Lung (tissue), 12 donors: Measurements from ENCODE around the gene NOS1AP. TPM values are rescaled to one million over a fixed set of nuclear protein-coding genes. Genes with fewer than 3 reads are reported as not detected.

ENCODE experiments used
- ATAC-seq: fragments of 200-7000 bp; cut with Tn5 transposase; one replicate; pipeline ENCODE4 v1.9.1; 2020; ENCODE audit warnings: moderate number of reproducible peaks; ENCODE audit not compliant: insufficient read depth, low FRiP score
- DNase-seq, 3 donors: peaks; one replicate each; pipeline ENCODE4 v3.0.0-alpha.2; 2013 to 2017
- H3K27ac ChIP-seq, 2 donors: one replicate each; pipeline ENCODE4 v1.5.1; 2013; ENCODE audit warnings: mild to moderate bottlenecking in 2 of 2, moderate library complexity in 2 of 2, control low read depth in 1 of 2, inconsistent platforms in 1 of 2, low read depth in 1 of 2, low read length in 1 of 2
- H3K27me3 ChIP-seq, 3 donors: one replicate each; pipeline ENCODE4 v1.5.1; 2013; ENCODE audit warnings: low read length in 2 of 3; ENCODE audit not compliant: control insufficient read depth in 3 of 3, insufficient read depth in 3 of 3
- H3K36me3 ChIP-seq, 4 donors: one replicate each; pipeline ENCODE4 v1.5.1; 2013; ENCODE audit warnings: low read length in 4 of 4, mild to moderate bottlenecking in 1 of 4, moderate library complexity in 1 of 4; ENCODE audit not compliant: control insufficient read depth in 4 of 4, insufficient read depth in 4 of 4
- H3K4me1 ChIP-seq, 5 donors: one replicate each; pipeline ENCODE4 v1.5.1; 2013; ENCODE audit warnings: low read length in 5 of 5, mild to moderate bottlenecking in 2 of 5, moderate library complexity in 1 of 5; ENCODE audit not compliant: control insufficient read depth in 5 of 5, insufficient read depth in 5 of 5
- H3K4me3 ChIP-seq: one replicate; pipeline ENCODE4 v1.5.1; 2013; ENCODE audit warnings: mild to moderate bottlenecking, control low read depth, moderate library complexity
- H3K9ac ChIP-seq, 2 donors: one replicate each; pipeline ENCODE4 v1.5.1; 2013; ENCODE audit warnings: low read length in 2 of 2, control low read depth in 1 of 2; ENCODE audit not compliant: insufficient read depth in 1 of 2
- H3K9me3 ChIP-seq, 4 donors: one replicate each; pipeline ENCODE4 v1.5.1; 2013; ENCODE audit warnings: low read length in 3 of 4, mild to moderate bottlenecking in 1 of 4, moderate library complexity in 1 of 4; ENCODE audit not compliant: control insufficient read depth in 4 of 4, insufficient read depth in 3 of 4
- CTCF ChIP-seq: IDR thresholded peaks from 2 replicates; pipeline ENCODE4 v1.5.1; 2012; ENCODE audit warnings: mild to moderate bottlenecking; ENCODE audit errors: control extremely low read depth, extremely low read depth
- WGBS, 2 donors: extraction: QIAGEN DNeasy Blood & Tissue Kit; methylation state at CpG; one replicate each; pipeline ENCODE4 v1.1.7; 2013; 5-methylcytosine and 5-hydroxymethylcytosine counted together
- polyA plus RNA-seq, 2 donors: library from polyadenylated mRNA; stranded (reverse); fragments of 200-250 nt; gene quantifications; one replicate each; pipeline ENCODE4 v1.2.1, GENCODE V29; 2013
- total RNA-seq, 2 donors: library from RNA; depleted of rRNA in 1 of 2; stranded (reverse); fragments of >200 nt in 1 of 2; gene quantifications; one replicate each; pipeline ENCODE4 v1.2.1, GENCODE V29; 2014 to 2021
- donor health status: control.
- donor health status: control.
- donor health status: Bipolar disorder and iron deficiency.
- donor health status: healthy.
- donor health status: DM: yes; HTN: yes; CAD: no.

The NOS1AP gene
- total and polyA plus RNA-seq, 4 donors: 0.57 to 5.0 (median 1.2) TPM

DNA sequence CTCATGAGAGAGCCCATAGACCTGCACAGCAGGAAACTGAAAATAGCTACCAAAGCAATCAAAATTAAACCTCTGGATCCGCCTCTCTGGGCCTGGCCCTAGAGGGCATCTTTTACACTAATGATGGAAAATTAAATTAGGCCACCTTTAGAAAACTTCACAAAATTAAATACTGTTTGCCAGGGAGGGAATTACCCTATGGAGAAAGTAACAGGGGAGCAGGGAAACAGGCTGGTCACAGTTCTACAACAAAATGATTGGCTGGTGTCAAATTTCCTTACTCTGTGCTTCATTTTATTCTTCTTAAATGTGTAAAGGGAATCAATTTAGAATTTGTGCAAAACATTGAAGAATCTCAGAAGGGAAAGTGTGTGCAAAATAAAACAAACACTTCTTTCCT lies 244.7 kb downstream of the NOS1AP start:
- no peak overlapping the region for H3K4me3 ChIP-seq
- TF ChIP-seq CTCF: no peak
- WGBS, 2 donors: 100% methylated on average over 1 of the region's 1 CpG
- ATAC-seq: no peak
- no peak for DNase-seq
- H3K27me3 ChIP-seq: peaks cover 0 to 4% (median 0%) of the 10 kb centered on the region in 3 donors
- no peak overlapping the region for H3K9ac ChIP-seq
- no peaks in the 10 kb centered on the region for H3K9me3 ChIP-seq
- no peaks in the 10 kb centered on the region for H3K4me1 ChIP-seq
- no peak overlapping the region for H3K27ac ChIP-seq
- H3K36me3 ChIP-seq: no peaks in the 10 kb centered on the region

GRCh38 chr1:162315673-162316072 lies 246.2 kb downstream of the NOS1AP start:
- Histone ChIP-seq H3K4me1 (no peaks in the 10 kb centered on the region), H3K27ac (no peak overlapping the region), H3K9me3 (no peaks in the 10 kb centered on the region), H3K9ac (no peak overlapping the region), H3K27me3 (peaks cover 0 to 4% (median 0%) of the 10 kb centered on the region in 3 donors), H3K36me3 (no peaks in the 10 kb centered on the region), H3K4me3 (no peak overlapping the region)
- 74 to 79% methylated on average over 2 of the region's 2 CpGs for WGBS, 2 donors
- no peak for TF ChIP-seq CTCF
- ATAC-seq: no peak
- DNase-seq: no peak

- TF ChIP-seq CTCF: no peak
- no peak for DNase-seq
Observed at GRCh38 chr1:162316187-162316586, 246.7 kb downstream of the NOS1AP start.

GRCh38 chr1:162317621-162318020 lies 248.1 kb downstream of the NOS1AP start:
- Histone ChIP-seq H3K9me3 (no peaks in the 10 kb centered on the region), H3K4me3 (no peak overlapping the region), H3K4me1 (no peaks in the 10 kb centered on the region), H3K9ac (no peak overlapping the region), H3K36me3 (no peaks in the 10 kb centered on the region), H3K27me3 (no peaks in the 10 kb centered on the region), H3K27ac (no peak overlapping the region)
- DNase-seq: no peak
- no peak for TF ChIP-seq CTCF
- no peak for ATAC-seq
- 38 to 63% methylated on average over 5 of the region's 5 CpGs for WGBS, 2 donors

More at GRCh38 chr1:162316187-162316586, 246.7 kb downstream of the NOS1AP start:
- Histone ChIP-seq H3K4me1 (no peaks in the 10 kb centered on the region), H3K27ac (no peak overlapping the region), H3K27me3 (no peaks in the 10 kb centered on the region), H3K9me3 (no peaks in the 10 kb centered on the region), H3K4me3 (no peak overlapping the region), H3K9ac (no peak overlapping the region), H3K36me3 (no peaks in the 10 kb centered on the region)
- 64 to 72% methylated on average over 4 of the region's 4 CpGs for WGBS, 2 donors
- no peak for ATAC-seq
